Superior temporal gyrus (tissue), 1 donor: Measurements from ENCODE around the gene C15orf39.
"Not testable (repeated sequence)": the region's sequence is repeated elsewhere in the genome, so short reads cannot be mapped to it uniquely, and the experiment has no call there.

Experiments
- DNase-seq: peaks from one replicate; pipeline ENCODE4 v3.0.0-alpha.2; 2016; ENCODE audit errors: extremely low spot score

The C15orf39 gene

GRCh38 chr15:75201616-75202250, at the start of gene C15orf39:
Gene C15orf39 (plus strand): TSS chr15:75201882. CDS start chr15:75206049, 4,167 bp downstream.
- peak; percentile 55 for DNase-seq

- no peak for DNase-seq
Observed at GRCh38 chr15:75152382-75153079, 49.2 kb upstream of the C15orf39 start.

- DNase-seq = peak; percentile 21
Observed at GRCh38 chr15:75153087-75153486, 48.6 kb upstream of the C15orf39 start.

- no peak for DNase-seq
Observed at GRCh38 chr15:75153565-75154276, 48.0 kb upstream of the C15orf39 start.

DNA sequence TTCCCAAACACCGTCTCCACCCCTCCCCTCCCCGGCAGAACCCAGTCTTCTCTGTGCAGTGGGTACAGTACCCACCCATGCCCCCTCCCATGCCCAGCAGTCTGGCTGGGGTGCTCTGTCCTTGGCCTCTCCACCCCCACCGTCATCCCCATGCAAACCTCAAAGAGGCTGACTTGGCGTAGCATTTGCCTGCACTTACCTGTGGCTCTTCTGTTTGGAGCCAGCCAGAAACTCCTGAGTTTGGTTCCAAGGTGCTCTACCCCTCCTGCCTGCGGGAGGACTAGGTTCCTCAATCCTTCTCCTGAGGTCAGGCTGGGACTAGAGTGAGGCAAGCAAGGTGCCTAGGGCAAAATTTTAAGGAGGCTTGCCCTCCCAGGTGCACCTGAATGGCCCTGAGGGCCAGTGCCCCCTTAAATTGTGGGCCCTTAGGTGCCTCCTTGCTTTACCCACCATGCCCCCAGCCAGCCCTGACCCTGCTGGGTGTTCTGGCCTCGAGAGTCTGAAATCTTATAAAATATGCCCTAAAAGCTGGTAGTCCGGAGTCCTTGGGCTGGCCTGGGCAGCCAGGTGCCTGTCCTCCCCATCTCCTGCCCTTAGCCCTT, 47.1 kb upstream of the C15orf39 start:
- DNase-seq = no peak

GRCh38 chr15:75156326-75157215, 45.1 kb upstream of the C15orf39 start:
- no peak for DNase-seq

DNA sequence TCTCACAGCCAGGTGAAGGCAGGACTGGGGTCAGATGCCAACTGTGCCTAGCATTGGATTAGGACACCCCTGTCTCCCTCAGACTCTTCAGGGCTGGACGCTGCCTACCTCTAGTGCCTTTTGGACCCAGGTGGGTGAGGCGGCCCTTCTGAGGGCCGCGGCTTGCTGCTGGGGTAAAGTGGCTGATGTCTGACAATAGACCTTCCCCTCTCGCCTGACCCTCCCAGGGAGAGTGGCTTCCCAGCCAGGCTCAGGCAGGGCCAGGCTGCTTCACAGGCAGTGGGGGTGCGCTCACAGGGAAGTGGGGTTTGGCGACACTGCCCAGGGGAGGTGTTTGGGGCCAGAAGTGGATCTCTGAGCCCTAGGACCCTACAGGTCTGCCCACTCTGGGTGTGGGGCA, 43.3 kb upstream of the C15orf39 start:
- DNase-seq = no peak

- DNase-seq = no peak
Observed at GRCh38 chr15:75159244-75159643, 42.4 kb upstream of the C15orf39 start.

- no peak for DNase-seq
Observed at GRCh38 chr15:75161106-75161916, 40.4 kb upstream of the C15orf39 start.

- DNase-seq = no peak
Observed at GRCh38 chr15:75161917-75162414, 39.7 kb upstream of the C15orf39 start.

DNA sequence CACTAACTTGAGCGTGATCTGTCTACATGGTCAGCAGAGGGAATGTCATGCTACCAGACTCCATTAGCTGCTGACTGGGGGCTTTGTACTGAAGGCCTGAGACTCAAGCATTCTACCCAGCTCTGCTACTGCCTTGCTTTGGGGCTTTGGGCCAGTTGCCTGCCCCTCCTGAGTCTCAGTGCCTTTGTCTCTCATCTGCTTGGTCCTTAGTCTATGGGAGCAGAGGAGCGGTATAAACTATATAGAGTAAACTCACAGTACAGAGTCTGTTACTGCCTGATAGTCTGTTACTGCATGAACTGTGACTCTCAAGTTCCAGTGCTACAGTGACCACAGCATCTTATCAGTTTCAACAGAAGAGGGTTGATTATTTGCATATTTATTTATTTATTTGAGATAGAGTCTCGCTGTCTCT, 38.5 kb upstream of the C15orf39 start:
- no peak for DNase-seq

DNA sequence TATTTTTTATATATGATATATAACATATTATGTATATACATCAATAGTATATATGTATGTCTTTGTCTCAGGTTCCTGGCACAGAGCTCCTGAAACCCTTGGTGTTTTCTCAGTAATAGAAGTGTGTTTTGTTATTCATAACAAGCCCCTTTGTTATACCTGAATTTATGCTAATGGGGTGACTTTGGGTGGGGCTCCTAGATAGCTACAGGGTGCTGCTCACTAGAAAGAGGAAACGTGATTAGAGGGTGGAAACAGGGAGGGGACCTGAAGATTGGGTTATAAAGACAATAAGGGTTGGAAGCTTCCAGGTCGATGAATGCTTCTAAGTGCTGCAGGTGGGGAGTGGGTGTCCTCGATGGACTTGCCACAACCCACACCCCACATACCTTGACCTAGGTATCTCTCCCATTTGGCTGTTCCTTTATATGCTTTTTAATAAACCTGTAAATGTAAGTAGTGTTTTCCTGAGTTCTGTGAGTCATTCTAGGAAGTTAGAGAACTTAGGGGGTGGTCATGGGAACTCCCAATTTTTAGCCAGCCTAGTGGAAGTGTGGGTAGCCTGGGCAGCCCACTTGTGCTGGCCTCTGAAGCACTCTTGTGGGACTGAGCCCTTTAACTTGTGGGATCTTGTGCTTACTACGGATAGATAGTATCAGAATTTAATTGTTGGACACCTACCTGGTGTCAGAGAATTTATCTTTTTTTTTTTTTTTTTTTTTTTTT, 36.9 kb upstream of the C15orf39 start:
- DNase-seq = no peak

DNA sequence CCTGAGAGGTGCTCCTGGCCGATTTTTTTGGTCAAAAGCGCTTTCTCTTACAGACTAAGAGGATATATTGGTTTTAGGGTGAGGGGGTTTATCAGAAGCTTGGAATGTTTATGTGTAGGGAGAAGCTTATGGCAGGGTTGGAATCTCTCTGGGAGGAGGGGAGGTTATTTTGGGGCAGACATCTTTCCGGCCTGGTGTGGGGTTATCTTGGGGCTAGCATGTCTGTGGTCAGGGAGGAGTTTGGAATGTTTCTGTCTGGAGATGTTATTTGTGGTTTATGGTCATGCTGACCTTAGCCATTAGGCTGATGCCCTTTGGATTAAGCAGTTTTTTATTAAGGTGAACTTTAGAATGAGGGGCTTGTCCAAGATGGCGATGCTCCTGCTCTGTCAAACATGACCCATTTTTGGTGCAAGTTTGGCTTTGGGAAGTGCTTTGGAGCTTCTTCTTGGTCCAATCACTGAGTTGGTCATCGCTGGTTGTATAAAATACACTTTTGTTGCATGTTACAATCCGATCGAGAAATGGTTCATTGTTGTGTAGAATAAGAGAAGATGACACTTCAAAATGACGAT, 35.1 kb upstream of the C15orf39 start:
- not testable (repeated sequence) for DNase-seq

- no peak for DNase-seq
Observed at GRCh38 chr15:75167588-75168350, 33.9 kb upstream of the C15orf39 start.

DNA sequence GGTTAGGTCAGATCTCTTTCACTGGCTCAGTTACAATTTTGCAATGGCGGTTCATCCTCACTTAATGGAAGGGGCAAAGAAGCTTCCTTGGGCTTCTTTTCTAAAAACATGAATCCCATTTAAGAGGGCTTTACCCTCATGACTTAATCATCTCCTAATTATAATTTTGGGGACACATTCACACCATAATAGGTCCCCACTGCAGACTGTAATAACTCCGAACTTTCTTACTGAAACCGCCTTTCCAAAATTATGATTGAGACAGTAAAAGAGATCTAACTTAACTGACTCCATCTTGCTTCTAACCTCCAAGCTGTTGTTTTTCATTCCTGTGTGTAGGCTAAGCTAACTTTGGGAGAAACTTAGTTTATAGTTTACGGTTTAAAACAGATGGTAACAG, 33.3 kb upstream of the C15orf39 start:
- no peak for DNase-seq

- DNase-seq = no peak
Observed at GRCh38 chr15:75170203-75170602, 31.5 kb upstream of the C15orf39 start.

GRCh38 chr15:75170711-75171341, 30.9 kb upstream of the C15orf39 start:
- no peak for DNase-seq

DNA sequence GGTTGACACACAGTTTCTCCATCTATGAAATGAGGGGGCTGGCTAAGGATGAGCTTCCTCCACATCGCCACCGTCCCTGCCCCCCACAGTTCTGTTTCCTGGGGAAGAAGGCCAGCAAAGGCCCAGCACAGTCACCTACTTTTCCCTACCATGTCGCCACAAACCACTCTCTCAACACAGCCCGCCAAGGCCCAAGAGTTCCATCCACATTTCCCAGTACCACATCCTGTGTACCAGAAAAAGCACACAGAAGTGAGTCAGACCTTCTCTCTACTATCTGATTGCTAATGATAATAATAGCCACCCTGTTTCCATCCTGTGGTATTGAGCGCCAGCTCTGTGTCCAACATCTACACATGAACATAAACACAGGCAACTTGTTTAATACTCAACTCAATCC, 30.3 kb upstream of the C15orf39 start:
- no peak for DNase-seq
